ENCODE data around the gene TIE1.

Gene TIE1

GRCh38 chr1:43300378-43301094, at the start of gene TIE1:
TIE1 (plus strand) TSS chr1:43300982; CDS start chr1:43301072, 90 bp downstream.
- DNase-seq = no peak

- DNase-seq = no peak
Measured at GRCh38 chr1:43251024-43251423, 49.8 kb upstream of the TIE1 start.

- DNase-seq = no peak
Measured at GRCh38 chr1:43252225-43252624, 48.6 kb upstream of the TIE1 start.

GRCh38 chr1:43253173-43253572, 47.6 kb upstream of the TIE1 start:
- DNase-seq = no peak

GRCh38 chr1:43253876-43254275, 46.9 kb upstream of the TIE1 start:
- no peak for DNase-seq

- no peak for DNase-seq
Measured at GRCh38 chr1:43255438-43256210, 45.2 kb upstream of the TIE1 start.

- no peak for DNase-seq
Measured at GRCh38 chr1:43256675-43257570, 43.9 kb upstream of the TIE1 start.

- no peak for DNase-seq
Measured at GRCh38 chr1:43258370-43258769, 42.4 kb upstream of the TIE1 start.

- no peak for DNase-seq
Measured at GRCh38 chr1:43265431-43265830, 35.4 kb upstream of the TIE1 start.

GRCh38 chr1:43266881-43267280, 33.9 kb upstream of the TIE1 start:
- DNase-seq = no peak

- DNase-seq = no peak
Measured at GRCh38 chr1:43267291-43267805, 33.4 kb upstream of the TIE1 start.

- DNase-seq = no peak
Measured at GRCh38 chr1:43267818-43268425, 32.9 kb upstream of the TIE1 start.

GRCh38 chr1:43269627-43270375, 31.0 kb upstream of the TIE1 start, which contains the start of gene TMEM125:
TMEM125 (plus strand) TSS chr1:43269983; CDS start chr1:43272723, 2,740 bp downstream.
- no peak for DNase-seq

GRCh38 chr1:43270421-43271095, 30.2 kb upstream of the TIE1 start:
- no peak for DNase-seq

- DNase-seq = no peak
Measured at GRCh38 chr1:43271186-43272118, 29.3 kb upstream of the TIE1 start.

GRCh38 chr1:43272161-43272560, 28.6 kb upstream of the TIE1 start:
- DNase-seq = no peak

- no peak for DNase-seq
Measured at GRCh38 chr1:43272576-43273571, 27.9 kb upstream of the TIE1 start.

GRCh38 chr1:43273708-43274107, 27.1 kb upstream of the TIE1 start:
- no peak for DNase-seq
